Vagina (tissue), 2 donors: ENCODE measurements around the gene CDKN2B-AS1.

ENCODE experiments used
- CTCF ChIP-seq, 3 experiments: fragments of 450-650 bp in 2 of 3; fragments of 200-600 bp in 1 of 3; sonication (generic) in 1 of 3; IDR thresholded peaks; one replicate each; pipeline ENCODE4 v1.5.1; 2017 to 2019; ENCODE audit warnings: antibody characterized with exemption in 3 of 3, mild to moderate bottlenecking in 2 of 3, moderate library complexity in 2 of 3
- POLR2A ChIP-seq, 2 donors: fragments of 450-650 bp; IDR thresholded peaks; one replicate each; pipeline ENCODE4 v1.6.1; 2017; ENCODE audit warnings: antibody characterized with exemption in 2 of 2, mild to moderate bottlenecking in 2 of 2, moderate library complexity in 2 of 2
- POLR2AphosphoS5 ChIP-seq, 2 donors: sonication (generic); formaldehyde crosslinking; IDR thresholded peaks; one replicate each; pipeline ENCODE4 v1.9.0; 2017; ENCODE audit warnings: antibody characterized with exemption in 2 of 2, mild to moderate bottlenecking in 2 of 2, low read depth in 1 of 2; ENCODE audit not compliant: insufficient read depth in 1 of 2

DNA sequence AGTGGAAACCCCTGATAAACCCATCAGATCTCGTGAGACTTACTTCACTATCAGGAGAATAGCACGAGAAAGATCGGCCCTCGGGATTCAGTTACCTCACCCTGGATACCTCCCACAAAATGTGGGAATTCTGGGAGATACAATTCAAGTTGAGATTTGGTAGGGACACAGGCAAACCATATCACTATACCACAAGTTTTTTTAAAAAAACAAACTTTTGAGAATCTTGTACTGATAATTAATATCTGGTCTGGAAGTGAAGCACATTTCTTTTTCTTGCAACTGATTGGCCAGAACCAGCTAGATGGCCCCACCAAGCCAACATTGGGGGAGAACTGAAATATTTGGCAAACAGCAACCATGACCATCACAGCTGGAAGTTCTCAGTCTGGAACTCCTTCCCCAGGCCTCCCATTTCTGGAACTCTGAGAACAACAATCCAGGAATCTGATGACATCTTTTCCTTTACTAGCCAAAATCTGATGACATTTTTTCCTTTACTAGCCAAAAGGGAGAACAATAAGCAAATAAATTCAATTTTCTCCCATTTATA, 66.3 kb downstream of the CDKN2B-AS1 start:
- TF ChIP-seq POLR2AphosphoS5 (IDR thresholded peaks at IDR 0.05; ENCODE audit: insufficient read depth in 1 of 2, low read depth in 1 of 2), result no peak
- TF ChIP-seq POLR2A (IDR thresholded peaks at IDR 0.05), result no peak
- TF ChIP-seq CTCF (IDR thresholded peaks at IDR 0.05), result no peak
